DMS114 treated with DMSO at 0.1 percent for 48 hours (cell line): Measurements from ENCODE around the gene RAB27B.

ENCODE experiments used
- DNase-seq: peaks from one replicate; lab custom pipeline; 2025; ENCODE audit not compliant: unreplicated experiment; lab: John Stamatoyannopoulos, UW

Gene RAB27B

GRCh38 chr18:54906331-54907185 lies 78.3 kb downstream of the RAB27B start:
- DNase-seq: no peak

- DNase-seq: no peak
These were observed 81.3 kb downstream of the RAB27B start for GRCh38 chr18:54909538-54909937.

GRCh38 chr18:54910161-54910919 lies 82.1 kb downstream of the RAB27B start:
- DNase-seq: no peak

GRCh38 chr18:54911551-54911950 lies 83.3 kb downstream of the RAB27B start:
- no peak for DNase-seq

- no peak for DNase-seq
These were observed 86.5 kb downstream of the RAB27B start for GRCh38 chr18:54914816-54915215.

- DNase-seq: no peak
These were observed 88.2 kb downstream of the RAB27B start for GRCh38 chr18:54916507-54916906.

- no peak for DNase-seq
These were observed 89.8 kb downstream of the RAB27B start for GRCh38 chr18:54918060-54918459.

- DNase-seq: no peak
These were observed 91.1 kb downstream of the RAB27B start for GRCh38 chr18:54919412-54919811.

GRCh38 chr18:54923339-54923956 lies 95.2 kb downstream of the RAB27B start:
- no peak for DNase-seq

- no peak for DNase-seq
These were observed 96.7 kb downstream of the RAB27B start for GRCh38 chr18:54924948-54925347.

- DNase-seq: no peak
These were observed 98.5 kb downstream of the RAB27B start for GRCh38 chr18:54926593-54927325.

GRCh38 chr18:54928236-54928635 lies 100.0 kb downstream of the RAB27B start:
- DNase-seq: no peak

GRCh38 chr18:54931152-54931551 lies 102.9 kb downstream of the RAB27B start:
- DNase-seq: no peak

- DNase-seq: no peak
These were observed 104.2 kb downstream of the RAB27B start for GRCh38 chr18:54932472-54932871.

GRCh38 chr18:54938506-54938905 lies 110.2 kb downstream of the RAB27B start:
- DNase-seq: no peak

- no peak for DNase-seq
These were observed 111.2 kb downstream of the RAB27B start for GRCh38 chr18:54939361-54939917.

- no peak for DNase-seq
These were observed 113.9 kb downstream of the RAB27B start for GRCh38 chr18:54942144-54942543.

- DNase-seq: no peak
These were observed 114.3 kb downstream of the RAB27B start for GRCh38 chr18:54942569-54942968.
